Ovary (tissue), 3 donors: Measurements from ENCODE around the gene CELF4.

Experiments used
- CTCF ChIP-seq, 3 donors: fragments of 450-650 bp in 2 of 3; fragments of 200-600 bp in 1 of 3; IDR thresholded peaks; one replicate each; pipeline versions ENCODE4 v1.5.1 to v1.8.0; 2016 to 2022; ENCODE audit warnings: antibody characterized with exemption in 3 of 3, mild to moderate bottlenecking in 1 of 3
- EP300 ChIP-seq: sonication (generic); formaldehyde crosslinking; IDR thresholded peaks from one replicate; pipeline ENCODE4 v1.6.1; 2017; ENCODE audit warnings: antibody characterized with exemption
- POLR2A ChIP-seq: fragments of 450-650 bp; IDR thresholded peaks from one replicate; pipeline ENCODE4 v1.6.1; 2017; ENCODE audit warnings: antibody characterized with exemption, mild to moderate bottlenecking, moderate library complexity
- donor health status: DM: no; HTN: no; CAD: no.

- TF ChIP-seq CTCF (IDR thresholded peaks at IDR 0.05) (no peak), POLR2A (no peak), EP300 (no peak)
These were observed 108.3 kb downstream of the CELF4 start for GRCh38 chr18:37457341-37457740.
